GM12878 (cell line): ENCODE measurements around the gene GJA10. TPM values are rescaled to one million over a fixed set of nuclear protein-coding genes. Genes with fewer than 3 reads are reported as not detected.

Source experiments
- NR2F1 ChIP-seq: fragments of 450-650 bp; conservative IDR thresholded peaks from 2 replicates; pipeline ENCODE4 v1.6.1; 2017; ENCODE audit warnings: mild to moderate bottlenecking
- PML ChIP-seq: IDR thresholded peaks from 2 replicates; pipeline ENCODE4 v1.6.1; 2012; ENCODE audit warnings: low read length, inconsistent platforms
- SMC3 ChIP-seq: IDR thresholded peaks from 2 replicates; pipeline ENCODE4 v1.6.1; 2011; ENCODE audit warnings: low read length, improper control_type of control experiment, borderline replicate concordance
- STAT1 ChIP-seq: fragments of 450-650 bp; conservative IDR thresholded peaks from 2 replicates; pipeline ENCODE4 v1.6.1; 2014; ENCODE audit warnings: antibody characterized with exemption, mild to moderate bottlenecking
- TAF1 ChIP-seq: IDR thresholded peaks from 2 replicates; pipeline ENCODE4 v1.6.1; 2011; ENCODE audit warnings: mild to moderate bottlenecking, low read depth, low read length, borderline replicate concordance
- ZNF217 ChIP-seq: fragments of 450-650 bp; IDR thresholded peaks from 2 replicates; pipeline ENCODE4 v1.6.1; 2017; ENCODE audit warnings: antibody characterized with exemption, mild to moderate bottlenecking
- polyA plus RNA-seq, 11 experiments: library from polyadenylated mRNA; depleted of rRNA in 4 of 11; unstranded in 6 of 11; stranded (reverse) in 5 of 11; fragments of >200 nt; fragmentation: Nextera tagmentation in 4 of 11; fragmentation: Illumina TruSeq in 1 of 11; extraction: Ambion mirVana in 4 of 11; extraction: Trizol in 1 of 11; gene quantifications; 1 replicate in 1 of 11; 2 replicates in 10 of 11; pipeline versions ENCODE4 v1.2.1 to v1.2.3, GENCODE V29; 2011 to 2016; ENCODE audit warnings: inconsistent platforms in 2 of 11, missing spikeins in 2 of 11, low read depth in 1 of 11
- total RNA-seq, 4 experiments: library from RNA; depleted of rRNA in 3 of 4; stranded (reverse); fragments of >200 nt in 3 of 4; fragmentation: Illumina TruSeq in 1 of 4; extraction: Trizol in 1 of 4; gene quantifications; 2 replicates each; pipeline versions ENCODE4 v1.2.1 to v1.2.3, GENCODE V29; 2013 to 2021
- TF ChIP-seq, protein P1 (sequence below): IDR thresholded peaks from 2 replicates; pipeline ENCODE4 v1.6.1; 2012; ENCODE audit warnings: mild to moderate bottlenecking, low read depth, low read length
- TF ChIP-seq, protein P2 (sequence below): fragments of 450-650 bp; formaldehyde crosslinking; IDR thresholded peaks from 2 replicates; pipeline ENCODE4 v1.5.0; 2022; ENCODE audit warnings: mild to moderate bottlenecking, missing genetic modification characterization
- TF ChIP-seq, protein P3 (sequence below): IDR thresholded peaks from 2 replicates; pipeline ENCODE4 v1.6.1; 2011; ENCODE audit warnings: low read depth, low read length, improper control_type of control experiment, borderline replicate concordance

GJA10 gene
- total and polyA plus RNA-seq, 10 of the 15 experiments (the other 5 are each of a cell fraction or from before 2014, with no cell fraction given), result not detected

DNA sequence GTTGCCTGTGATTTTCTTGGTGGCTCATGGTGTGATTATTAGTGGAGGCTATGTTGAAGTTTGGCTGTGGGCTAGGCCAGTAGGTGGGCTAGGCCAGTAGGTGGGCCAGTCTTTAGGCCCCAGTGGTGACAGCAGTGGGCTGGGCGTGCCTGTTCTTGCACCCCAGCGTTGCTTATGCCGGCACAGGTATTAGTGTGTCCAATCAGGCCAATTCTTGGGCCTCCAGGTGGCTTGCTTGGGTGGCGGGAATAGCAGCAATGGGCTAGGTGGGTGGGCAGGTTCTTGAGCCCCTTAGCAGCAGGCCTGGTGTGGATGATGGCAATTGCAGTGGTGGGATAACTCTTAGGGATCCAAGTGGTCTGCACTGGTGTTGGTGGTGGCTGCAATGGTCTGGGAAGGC is 22.9 kb downstream of the GJA10 start (continued):
- TF ChIP-seq, protein P1, sequence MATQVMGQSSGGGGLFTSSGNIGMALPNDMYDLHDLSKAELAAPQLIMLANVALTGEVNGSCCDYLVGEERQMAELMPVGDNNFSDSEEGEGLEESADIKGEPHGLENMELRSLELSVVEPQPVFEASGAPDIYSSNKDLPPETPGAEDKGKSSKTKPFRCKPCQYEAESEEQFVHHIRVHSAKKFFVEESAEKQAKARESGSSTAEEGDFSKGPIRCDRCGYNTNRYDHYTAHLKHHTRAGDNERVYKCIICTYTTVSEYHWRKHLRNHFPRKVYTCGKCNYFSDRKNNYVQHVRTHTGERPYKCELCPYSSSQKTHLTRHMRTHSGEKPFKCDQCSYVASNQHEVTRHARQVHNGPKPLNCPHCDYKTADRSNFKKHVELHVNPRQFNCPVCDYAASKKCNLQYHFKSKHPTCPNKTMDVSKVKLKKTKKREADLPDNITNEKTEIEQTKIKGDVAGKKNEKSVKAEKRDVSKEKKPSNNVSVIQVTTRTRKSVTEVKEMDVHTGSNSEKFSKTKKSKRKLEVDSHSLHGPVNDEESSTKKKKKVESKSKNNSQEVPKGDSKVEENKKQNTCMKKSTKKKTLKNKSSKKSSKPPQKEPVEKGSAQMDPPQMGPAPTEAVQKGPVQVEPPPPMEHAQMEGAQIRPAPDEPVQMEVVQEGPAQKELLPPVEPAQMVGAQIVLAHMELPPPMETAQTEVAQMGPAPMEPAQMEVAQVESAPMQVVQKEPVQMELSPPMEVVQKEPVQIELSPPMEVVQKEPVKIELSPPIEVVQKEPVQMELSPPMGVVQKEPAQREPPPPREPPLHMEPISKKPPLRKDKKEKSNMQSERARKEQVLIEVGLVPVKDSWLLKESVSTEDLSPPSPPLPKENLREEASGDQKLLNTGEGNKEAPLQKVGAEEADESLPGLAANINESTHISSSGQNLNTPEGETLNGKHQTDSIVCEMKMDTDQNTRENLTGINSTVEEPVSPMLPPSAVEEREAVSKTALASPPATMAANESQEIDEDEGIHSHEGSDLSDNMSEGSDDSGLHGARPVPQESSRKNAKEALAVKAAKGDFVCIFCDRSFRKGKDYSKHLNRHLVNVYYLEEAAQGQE, result no peak
- no peak for TF ChIP-seq STAT1
- TF ChIP-seq, protein P2, sequence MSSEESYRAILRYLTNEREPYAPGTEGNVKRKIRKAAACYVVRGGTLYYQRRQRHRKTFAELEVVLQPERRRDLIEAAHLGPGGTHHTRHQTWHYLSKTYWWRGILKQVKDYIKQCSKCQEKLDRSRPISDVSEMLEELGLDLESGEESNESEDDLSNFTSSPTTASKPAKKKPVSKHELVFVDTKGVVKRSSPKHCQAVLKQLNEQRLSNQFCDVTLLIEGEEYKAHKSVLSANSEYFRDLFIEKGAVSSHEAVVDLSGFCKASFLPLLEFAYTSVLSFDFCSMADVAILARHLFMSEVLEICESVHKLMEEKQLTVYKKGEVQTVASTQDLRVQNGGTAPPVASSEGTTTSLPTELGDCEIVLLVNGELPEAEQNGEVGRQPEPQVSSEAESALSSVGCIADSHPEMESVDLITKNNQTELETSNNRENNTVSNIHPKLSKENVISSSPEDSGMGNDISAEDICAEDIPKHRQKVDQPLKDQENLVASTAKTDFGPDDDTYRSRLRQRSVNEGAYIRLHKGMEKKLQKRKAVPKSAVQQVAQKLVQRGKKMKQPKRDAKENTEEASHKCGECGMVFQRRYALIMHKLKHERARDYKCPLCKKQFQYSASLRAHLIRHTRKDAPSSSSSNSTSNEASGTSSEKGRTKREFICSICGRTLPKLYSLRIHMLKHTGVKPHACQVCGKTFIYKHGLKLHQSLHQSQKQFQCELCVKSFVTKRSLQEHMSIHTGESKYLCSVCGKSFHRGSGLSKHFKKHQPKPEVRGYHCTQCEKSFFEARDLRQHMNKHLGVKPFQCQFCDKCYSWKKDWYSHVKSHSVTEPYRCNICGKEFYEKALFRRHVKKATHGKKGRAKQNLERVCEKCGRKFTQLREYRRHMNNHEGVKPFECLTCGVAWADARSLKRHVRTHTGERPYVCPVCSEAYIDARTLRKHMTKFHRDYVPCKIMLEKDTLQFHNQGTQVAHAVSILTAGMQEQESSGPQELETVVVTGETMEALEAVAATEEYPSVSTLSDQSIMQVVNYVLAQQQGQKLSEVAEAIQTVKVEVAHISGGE (CRISPR knock-in tag), result no peak
- TF ChIP-seq TAF1, result no peak
- no peak for TF ChIP-seq SMC3
- TF ChIP-seq, protein P3, sequence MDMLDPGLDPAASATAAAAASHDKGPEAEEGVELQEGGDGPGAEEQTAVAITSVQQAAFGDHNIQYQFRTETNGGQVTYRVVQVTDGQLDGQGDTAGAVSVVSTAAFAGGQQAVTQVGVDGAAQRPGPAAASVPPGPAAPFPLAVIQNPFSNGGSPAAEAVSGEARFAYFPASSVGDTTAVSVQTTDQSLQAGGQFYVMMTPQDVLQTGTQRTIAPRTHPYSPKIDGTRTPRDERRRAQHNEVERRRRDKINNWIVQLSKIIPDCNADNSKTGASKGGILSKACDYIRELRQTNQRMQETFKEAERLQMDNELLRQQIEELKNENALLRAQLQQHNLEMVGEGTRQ, result no peak
- TF ChIP-seq NR2F1, result no peak
- no peak for TF ChIP-seq PML
- no peak for TF ChIP-seq ZNF217
